ENCODE data around the gene FLOT2.

DNA sequence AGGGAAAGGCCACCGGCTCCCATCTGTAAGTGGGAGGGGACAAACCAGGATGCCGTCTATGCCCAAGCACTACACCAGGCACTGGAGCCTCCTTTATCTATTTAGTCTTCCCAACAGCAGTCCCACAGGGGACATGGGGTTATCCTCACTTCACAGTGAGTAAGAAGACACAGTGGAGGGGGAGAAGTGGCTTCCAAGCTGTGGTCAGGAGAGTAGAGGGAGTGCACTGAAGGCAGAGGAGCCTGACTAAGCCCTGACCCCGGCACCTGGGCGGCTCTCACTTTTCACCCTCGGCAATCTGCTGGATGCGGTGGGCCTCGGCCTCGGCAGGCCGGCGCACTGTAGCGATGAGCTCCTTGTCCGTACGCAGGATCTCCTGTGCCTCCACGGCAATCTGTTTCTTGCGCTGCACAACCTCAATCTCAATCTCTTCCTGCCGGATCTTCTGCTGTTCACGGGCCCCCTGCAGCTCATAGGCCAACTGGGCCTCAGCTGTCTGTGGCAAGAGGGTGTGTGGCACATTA is 15.9 kb downstream of the FLOT2 start:
- TF ChIP-seq, protein P1, sequence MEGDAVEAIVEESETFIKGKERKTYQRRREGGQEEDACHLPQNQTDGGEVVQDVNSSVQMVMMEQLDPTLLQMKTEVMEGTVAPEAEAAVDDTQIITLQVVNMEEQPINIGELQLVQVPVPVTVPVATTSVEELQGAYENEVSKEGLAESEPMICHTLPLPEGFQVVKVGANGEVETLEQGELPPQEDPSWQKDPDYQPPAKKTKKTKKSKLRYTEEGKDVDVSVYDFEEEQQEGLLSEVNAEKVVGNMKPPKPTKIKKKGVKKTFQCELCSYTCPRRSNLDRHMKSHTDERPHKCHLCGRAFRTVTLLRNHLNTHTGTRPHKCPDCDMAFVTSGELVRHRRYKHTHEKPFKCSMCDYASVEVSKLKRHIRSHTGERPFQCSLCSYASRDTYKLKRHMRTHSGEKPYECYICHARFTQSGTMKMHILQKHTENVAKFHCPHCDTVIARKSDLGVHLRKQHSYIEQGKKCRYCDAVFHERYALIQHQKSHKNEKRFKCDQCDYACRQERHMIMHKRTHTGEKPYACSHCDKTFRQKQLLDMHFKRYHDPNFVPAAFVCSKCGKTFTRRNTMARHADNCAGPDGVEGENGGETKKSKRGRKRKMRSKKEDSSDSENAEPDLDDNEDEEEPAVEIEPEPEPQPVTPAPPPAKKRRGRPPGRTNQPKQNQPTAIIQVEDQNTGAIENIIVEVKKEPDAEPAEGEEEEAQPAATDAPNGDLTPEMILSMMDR (IDR thresholded peaks at IDR 0.05; ENCODE audit: low read length): no peak
- TF ChIP-seq EZH2 (IDR thresholded peaks at IDR 0.05; ENCODE audit: borderline replicate concordance, low read length): no peak
